ENCODE results near the gene FLOT2.
"Not testable (repeated sequence)": the region's sequence is repeated elsewhere in the genome, so short reads cannot be mapped to it uniquely, and the experiment has no call there.

The FLOT2 gene

DNA sequence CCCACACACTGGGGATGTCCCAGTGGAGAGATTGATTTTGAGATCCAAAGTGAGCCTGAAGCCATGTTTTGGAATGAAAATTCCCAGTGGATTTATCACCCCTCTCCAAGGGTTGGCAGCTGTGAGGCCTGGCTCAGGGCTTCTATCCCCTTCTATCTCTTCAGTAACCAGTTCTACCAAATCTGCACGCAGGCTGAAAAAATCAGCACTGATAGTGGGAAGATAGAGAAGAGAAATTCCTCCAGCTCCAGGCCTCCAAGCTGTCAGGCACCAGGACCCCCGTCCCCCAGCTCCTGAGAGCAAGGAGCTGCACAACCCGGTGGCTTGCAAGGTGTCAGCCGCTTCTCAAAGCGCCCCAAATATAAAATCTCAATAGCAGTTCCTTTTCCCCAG is 1.0 kb downstream of the FLOT2 start:
- DNase-seq, result no peak

DNA sequence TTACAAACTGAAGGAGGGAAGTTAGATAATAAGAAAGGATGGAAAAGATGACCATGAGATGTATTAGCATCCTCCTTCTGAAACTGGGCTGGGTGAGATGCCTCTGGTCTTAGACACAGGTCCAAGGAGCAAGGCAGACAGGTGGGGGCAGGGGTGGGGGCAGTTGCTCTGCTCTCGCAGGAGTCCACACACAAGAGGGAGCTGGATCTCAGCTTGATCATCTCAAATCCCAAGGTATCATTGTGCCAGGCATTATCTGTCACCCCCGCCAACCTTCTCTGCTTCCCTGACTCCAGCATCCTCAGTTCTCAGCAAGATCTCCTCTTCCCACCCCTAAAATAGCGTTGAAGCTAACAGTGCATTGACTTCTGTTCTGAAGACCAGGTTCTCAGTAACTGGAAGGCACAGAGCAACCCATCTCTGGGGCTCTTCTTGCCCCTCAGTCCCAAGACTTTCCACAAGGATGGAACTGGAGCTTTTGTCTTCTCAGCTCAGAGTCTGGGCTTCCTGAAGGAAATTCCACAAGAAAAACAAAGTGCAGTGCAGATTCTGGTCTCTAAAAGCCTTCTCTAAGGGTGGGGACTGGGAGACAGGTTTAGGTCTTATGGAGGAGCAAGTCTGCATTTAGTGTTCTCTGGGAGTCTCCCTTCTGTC is 1.6 kb downstream of the FLOT2 start:
- no peak for DNase-seq

DNA sequence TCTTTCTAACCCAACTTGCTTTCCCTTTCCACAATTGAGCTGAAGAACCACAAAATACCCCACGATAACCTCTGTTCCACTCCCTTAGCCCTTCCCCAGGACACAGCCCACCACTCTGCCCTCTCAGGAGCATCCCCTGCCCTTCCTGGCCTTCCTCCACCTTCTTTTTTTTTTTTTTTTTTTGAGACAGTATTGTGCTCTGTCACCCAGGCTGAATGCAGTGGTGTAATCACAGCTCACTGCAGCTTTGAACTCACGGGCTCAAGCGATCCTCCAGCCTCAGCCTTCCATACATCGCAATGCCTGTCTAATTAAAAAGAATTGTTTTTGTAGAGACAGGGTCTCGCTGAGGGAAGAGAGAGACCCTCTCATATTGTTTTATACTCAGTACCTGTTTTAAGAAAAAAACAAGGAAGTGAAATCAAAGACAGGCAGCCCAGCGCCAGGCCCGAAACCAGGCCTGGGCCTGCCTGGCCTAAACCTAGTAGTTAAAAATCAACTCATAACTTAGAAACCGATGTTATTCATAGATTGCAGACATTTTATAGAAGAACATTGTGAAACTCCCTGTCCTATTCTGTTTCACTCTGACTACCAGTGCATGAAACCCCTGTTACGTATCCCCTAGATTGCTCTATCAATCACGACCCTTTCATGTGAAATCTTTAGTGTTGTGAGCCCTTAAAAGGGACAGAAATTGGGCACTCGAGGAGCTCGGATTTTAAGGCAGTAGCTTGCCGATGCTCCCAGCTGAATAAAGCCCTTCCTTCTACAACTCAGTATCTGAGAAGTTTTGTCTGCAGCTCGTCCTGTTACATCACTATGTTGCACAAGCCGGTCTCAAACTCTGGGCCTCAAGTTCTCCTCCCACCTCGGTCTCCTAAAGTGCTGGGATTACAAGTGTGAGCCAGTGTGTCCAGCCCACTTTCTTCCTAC is 4.0 kb downstream of the FLOT2 start:
- DNase-seq, result not testable (repeated sequence)

- DNase-seq, result no peak
Observed at GRCh38 chr17:28892024-28892423, 5.5 kb downstream of the FLOT2 start.

GRCh38 chr17:28891201-28891600 is 6.3 kb downstream of the FLOT2 start:
- no peak for DNase-seq

- no peak for DNase-seq
Observed at GRCh38 chr17:28889996-28890395, 7.5 kb downstream of the FLOT2 start.

- DNase-seq, result no peak
Observed at GRCh38 chr17:28888832-28889231, 8.7 kb downstream of the FLOT2 start.

DNA sequence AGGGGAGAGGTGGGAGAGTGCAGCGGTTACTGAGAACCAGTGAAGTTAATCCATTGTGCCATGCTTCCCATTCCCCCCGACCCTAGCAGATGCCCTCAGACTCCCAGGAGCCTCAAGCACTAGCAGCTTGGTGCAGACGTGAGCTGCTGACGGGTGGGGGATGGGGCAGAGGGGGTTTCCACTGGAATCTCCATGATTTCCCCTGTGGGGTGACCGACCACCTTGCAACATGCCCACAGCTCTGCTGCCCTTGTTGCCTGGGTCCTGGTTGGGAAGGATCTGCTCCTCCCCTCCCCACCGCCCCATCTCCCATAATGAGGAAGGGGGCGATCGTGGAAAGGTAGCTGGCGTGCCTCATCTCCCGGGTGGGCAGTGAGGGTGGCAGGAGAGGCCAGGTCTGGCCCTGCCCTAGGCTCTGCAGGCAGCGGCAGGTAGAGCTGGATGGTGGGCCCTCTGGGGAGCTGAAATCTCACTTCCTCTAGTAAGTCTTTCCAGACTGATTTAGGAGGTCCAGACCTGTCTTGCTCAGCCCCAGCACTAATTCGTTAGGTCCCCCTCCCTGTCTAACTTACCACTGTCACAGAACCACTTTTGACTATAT is 9.6 kb downstream of the FLOT2 start:
- no peak for DNase-seq

DNA sequence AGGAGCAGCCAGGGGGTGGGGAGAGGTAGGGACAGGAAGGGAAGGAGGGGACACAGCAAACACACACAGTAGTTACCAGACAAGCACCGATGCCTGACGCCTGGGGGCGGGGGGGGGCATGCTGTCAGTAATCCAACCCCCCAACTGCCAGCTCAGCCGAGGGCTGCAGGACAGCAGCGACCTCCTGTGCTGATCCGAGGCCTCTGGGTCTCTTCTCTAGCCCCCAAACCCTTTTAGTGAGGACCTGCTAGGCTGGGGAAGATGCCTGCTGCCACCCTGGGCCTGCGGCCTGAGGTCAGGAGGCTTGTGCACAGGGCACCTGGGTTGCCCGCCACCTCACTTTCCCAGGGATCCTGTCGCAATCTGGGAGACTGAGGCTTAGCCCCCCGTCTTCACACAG is 11.6 kb downstream of the FLOT2 start:
- DNase-seq, result no peak

DNA sequence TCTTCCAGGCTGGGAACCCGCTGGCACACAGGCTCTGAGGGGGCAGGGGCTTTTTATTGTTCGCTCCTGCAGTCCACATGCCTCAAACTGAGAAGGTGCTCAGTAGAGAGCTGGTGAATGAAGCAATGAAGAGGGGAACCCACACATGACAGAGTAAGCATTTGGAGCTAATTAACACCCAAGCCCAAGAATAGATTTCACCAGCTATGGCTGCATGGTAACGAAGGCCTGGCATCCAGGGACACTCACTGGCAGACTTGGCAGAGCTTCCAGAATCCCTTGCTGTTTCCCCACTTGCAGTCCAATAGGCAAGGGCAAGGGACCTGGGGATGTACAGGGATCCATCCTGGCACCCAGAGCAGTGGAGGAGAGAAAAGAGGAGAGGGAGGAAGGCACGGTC is 12.2 kb downstream of the FLOT2 start:
- no peak for DNase-seq

- DNase-seq, result no peak
Observed at GRCh38 chr17:28883967-28884702, 13.4 kb downstream of the FLOT2 start.

- DNase-seq, result no peak
Observed at GRCh38 chr17:28882154-28882895, 15.2 kb downstream of the FLOT2 start.

DNA sequence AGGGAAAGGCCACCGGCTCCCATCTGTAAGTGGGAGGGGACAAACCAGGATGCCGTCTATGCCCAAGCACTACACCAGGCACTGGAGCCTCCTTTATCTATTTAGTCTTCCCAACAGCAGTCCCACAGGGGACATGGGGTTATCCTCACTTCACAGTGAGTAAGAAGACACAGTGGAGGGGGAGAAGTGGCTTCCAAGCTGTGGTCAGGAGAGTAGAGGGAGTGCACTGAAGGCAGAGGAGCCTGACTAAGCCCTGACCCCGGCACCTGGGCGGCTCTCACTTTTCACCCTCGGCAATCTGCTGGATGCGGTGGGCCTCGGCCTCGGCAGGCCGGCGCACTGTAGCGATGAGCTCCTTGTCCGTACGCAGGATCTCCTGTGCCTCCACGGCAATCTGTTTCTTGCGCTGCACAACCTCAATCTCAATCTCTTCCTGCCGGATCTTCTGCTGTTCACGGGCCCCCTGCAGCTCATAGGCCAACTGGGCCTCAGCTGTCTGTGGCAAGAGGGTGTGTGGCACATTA is 15.9 kb downstream of the FLOT2 start:
- no peak for DNase-seq

DNA sequence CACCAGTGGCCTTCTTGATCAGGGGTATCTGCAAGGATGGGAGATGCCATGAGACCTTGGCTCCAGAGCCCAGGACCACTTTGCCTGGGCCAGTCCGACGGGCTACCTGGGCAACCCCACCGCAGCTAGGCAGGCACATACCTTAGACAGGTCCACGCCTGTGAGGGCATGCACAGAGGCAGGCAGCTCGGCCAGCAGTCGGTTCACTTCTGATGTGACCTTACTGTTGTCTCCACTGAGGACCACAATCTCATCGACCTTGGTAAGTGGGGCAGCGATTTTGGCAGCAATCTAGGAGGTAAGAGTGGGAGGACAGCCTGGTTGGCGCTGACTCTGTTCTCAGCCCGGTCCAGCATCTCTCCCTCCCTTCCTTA is 17.0 kb downstream of the FLOT2 start:
- DNase-seq, result no peak

- DNase-seq, result no peak
Observed at GRCh38 chr17:28879886-28880571, 17.5 kb downstream of the FLOT2 start.

DNA sequence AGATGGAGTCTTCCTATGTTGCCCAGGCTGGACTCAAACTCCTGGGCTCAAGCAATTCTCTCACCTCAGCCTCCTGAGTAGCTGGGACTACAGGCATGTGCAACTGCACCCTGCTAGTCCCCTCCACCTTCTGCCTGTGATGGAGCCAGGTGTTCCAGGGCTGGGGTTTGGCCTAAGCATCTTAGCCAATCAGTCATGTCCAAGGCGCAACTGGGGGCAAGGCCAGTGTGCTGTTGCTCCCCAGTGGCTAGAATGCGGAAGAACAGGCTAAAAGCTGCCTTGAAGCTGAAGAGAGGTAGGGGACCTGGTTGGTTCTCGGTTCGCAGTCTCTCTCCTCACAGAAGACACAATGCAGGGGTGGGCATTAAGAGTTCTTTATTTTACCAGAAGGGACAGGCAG is 18.6 kb downstream of the FLOT2 start:
- DNase-seq, result no peak

DNA sequence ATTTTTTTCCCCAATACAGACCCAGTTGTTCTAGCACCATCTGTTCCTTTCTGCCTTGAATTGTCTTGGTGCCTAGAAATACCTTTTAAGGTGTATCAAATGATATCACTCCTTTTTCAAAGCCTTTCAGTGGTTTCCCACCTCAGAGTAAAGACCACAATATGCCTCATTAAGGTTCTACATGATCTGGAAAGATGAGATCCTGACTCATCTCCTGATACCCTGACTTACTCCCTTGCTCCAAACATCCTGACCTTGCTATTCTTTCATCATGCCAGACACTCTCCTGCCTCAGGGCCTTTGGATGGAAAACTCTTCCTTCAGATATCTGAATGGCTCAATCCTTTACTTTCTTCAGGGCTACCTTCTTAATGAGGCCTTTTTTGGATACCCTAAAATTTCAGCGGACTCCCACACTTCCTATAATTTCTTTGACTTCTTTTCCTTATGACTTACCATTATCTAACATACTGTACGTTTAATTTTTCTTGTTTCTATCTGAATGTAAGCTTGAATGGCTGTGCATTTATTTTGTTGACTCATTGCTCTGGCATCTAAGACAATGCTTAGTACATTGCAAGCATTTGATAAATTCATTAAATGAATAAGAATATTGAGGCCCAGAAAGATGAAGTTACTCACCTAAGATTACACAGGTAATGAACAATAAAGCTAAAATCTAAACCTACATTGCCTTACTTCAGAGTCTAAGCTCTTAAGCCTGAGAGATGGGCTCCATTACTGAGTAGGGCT is 19.2 kb downstream of the FLOT2 start:
- no peak for DNase-seq

- not testable (repeated sequence) for DNase-seq
Observed at GRCh38 chr17:28877150-28877711, 20.3 kb downstream of the FLOT2 start.

- no peak for DNase-seq
Observed at GRCh38 chr17:28875848-28876550, 21.5 kb downstream of the FLOT2 start.

Data from right kidney (tissue), 1 donor.